GM23338 (cell line): ENCODE results near the gene STEAP1B. TPM values are rescaled to one million over a fixed set of nuclear protein-coding genes. Genes with fewer than 3 reads are reported as not detected.

Experiments
- ATAC-seq: fragments of 200-7000 bp; cut with Tn5 transposase; 3 replicates; pipeline ENCODE4 v1.9.1; 2020
- DNase-seq: peaks from one replicate; pipeline ENCODE4 v3.0.0-alpha.2; 2015; ENCODE audit warnings: low spot score
- H2AFZ ChIP-seq: fragments of 200-600 bp; sonication (generic); 2 replicates; pipeline ENCODE4 v1.8.0; 2016; ENCODE audit warnings: antibody characterized with exemption, mild to moderate bottlenecking, moderate library complexity
- H3F3A ChIP-seq: fragments of 200-600 bp; sonication (generic); replicated peaks from 2 replicates; pipeline ENCODE4 v1.8.0; 2017; ENCODE audit warnings: antibody characterized with exemption, mixed run types, low read depth
- H3K27ac ChIP-seq: fragments of 200-600 bp; sonication (generic); 2 replicates; pipeline ENCODE4 v1.6.1; 2016; ENCODE audit warnings: low read depth
- H3K27me3 ChIP-seq: fragments of 200-600 bp; sonication (generic); 2 replicates; pipeline ENCODE4 v1.8.0; 2016; ENCODE audit warnings: mild to moderate bottlenecking, mixed run types, moderate library complexity; ENCODE audit not compliant: insufficient read depth
- H3K36me3 ChIP-seq: fragments of 200-600 bp; sonication (generic); 2 replicates; pipeline ENCODE4 v1.8.0; 2016; ENCODE audit warnings: mild to moderate bottlenecking; ENCODE audit not compliant: insufficient read depth
- H3K4me1 ChIP-seq: fragments of 200-600 bp; sonication (generic); 2 replicates; pipeline ENCODE4 v1.8.0; 2016; ENCODE audit warnings: mild to moderate bottlenecking, moderate library complexity; ENCODE audit not compliant: insufficient read depth
- H3K4me2 ChIP-seq: fragments of 200-600 bp; sonication (generic); 2 replicates; pipeline ENCODE4 v1.7.1; 2017; ENCODE audit warnings: mixed run types
- H3K4me3 ChIP-seq: fragments of 200-600 bp; sonication (generic); 2 replicates; pipeline ENCODE4 v1.6.1; 2016; ENCODE audit warnings: mixed run types
- H3K79me2 ChIP-seq: fragments of 200-600 bp; sonication (generic); replicated peaks from 2 replicates; pipeline ENCODE4 v1.8.0; 2017; ENCODE audit warnings: mild to moderate bottlenecking; ENCODE audit not compliant: insufficient read depth
- H3K9me2 ChIP-seq: fragments of 200-600 bp; sonication (generic); 2 replicates; pipeline ENCODE4 v1.8.0; 2017; ENCODE audit not compliant: insufficient read depth
- H4K20me1 ChIP-seq: fragments of 200-600 bp; sonication (generic); replicated peaks from 2 replicates; pipeline ENCODE4 v1.8.0; 2017; ENCODE audit warnings: mild to moderate bottlenecking; ENCODE audit not compliant: insufficient read depth
- H3K27ac Mint-ChIP-seq: 2 replicates; pipeline ENCODE4 v1.8.0; 2020; ENCODE audit warnings: inconsistent platforms, mild to moderate bottlenecking, moderate library complexity, mixed read lengths
- H3K27me3 Mint-ChIP-seq: 3 replicates; pipeline ENCODE4 v1.8.0; 2022; ENCODE audit warnings: low read depth, mild to moderate bottlenecking, moderate library complexity, mixed read lengths, inconsistent platforms; ENCODE audit not compliant: insufficient read depth, poor library complexity
- H3K36me3 Mint-ChIP-seq: 3 replicates; pipeline ENCODE4 v1.8.0; 2021; ENCODE audit warnings: low read depth, mild to moderate bottlenecking, inconsistent platforms, moderate library complexity, mixed read lengths
- H3K4me1 Mint-ChIP-seq: 3 replicates; pipeline ENCODE4 v1.8.0; 2020; ENCODE audit warnings: mild to moderate bottlenecking, inconsistent platforms, mixed read lengths
- H3K4me3 Mint-ChIP-seq: 3 replicates; pipeline ENCODE4 v1.8.0; 2021; ENCODE audit warnings: moderate library complexity, mild to moderate bottlenecking, inconsistent platforms, mixed read lengths
- H3K9me3 Mint-ChIP-seq: 3 replicates; pipeline ENCODE4 v1.8.0; 2020; ENCODE audit warnings: moderate library complexity, mild to moderate bottlenecking, inconsistent platforms, mixed read lengths
- CREB1 ChIP-seq: fragments of 250-450 bp; sonication (Bioruptor Pico); IDR thresholded peaks from 2 replicates; pipeline ENCODE4 v1.5.0; 2020; ENCODE audit warnings: low read depth, mild to moderate bottlenecking, moderate library complexity
- CTCF ChIP-seq, 2 experiments: fragments of 200-600 bp in 1 of 2; sonication (generic) in 1 of 2; conservative IDR thresholded peaks; 2 replicates each; pipeline versions ENCODE4 v1.5.1 to v1.6.1; 2016 to 2017; ENCODE audit warnings: antibody characterized with exemption in 2 of 2, low read depth in 2 of 2, mild to moderate bottlenecking in 2 of 2, moderate library complexity in 1 of 2
- EZH2 ChIP-seq: fragments of 200-600 bp; sonication (generic); IDR thresholded peaks from one replicate; pipeline ENCODE4 v1.8.0; 2017; ENCODE audit warnings: antibody characterized with exemption, mild to moderate bottlenecking, low read depth; ENCODE audit not compliant: unreplicated experiment
- EZH2phosphoT487 ChIP-seq: fragments of 200-600 bp; sonication (generic); IDR thresholded peaks from one replicate; pipeline ENCODE4 v1.8.1; 2018; ENCODE audit warnings: antibody characterized with exemption; ENCODE audit not compliant: unreplicated experiment
- NANOG ChIP-seq: IDR thresholded peaks from 2 replicates; pipeline ENCODE4 v1.6.1; 2016; ENCODE audit warnings: antibody characterized with exemption, borderline replicate concordance
- REST ChIP-seq: IDR thresholded peaks from one replicate; pipeline ENCODE4 v1.6.1; 2018; ENCODE audit warnings: antibody characterized with exemption; ENCODE audit not compliant: unreplicated experiment
- ZNF462 ChIP-seq: fragments of 250-450 bp; sonication (Bioruptor Pico); IDR thresholded peaks from 2 replicates; pipeline ENCODE4 v1.5.0; 2020; ENCODE audit warnings: mild to moderate bottlenecking, moderate library complexity
- polyA plus RNA-seq: library from polyadenylated mRNA; unstranded; fragments of >200 nt; fragmentation: Nextera tagmentation; extraction: Ambion mirVana; gene quantifications from 2 replicates; pipeline ENCODE4 v1.2.1, GENCODE V29; 2016
- total RNA-seq: library from RNA; depleted of rRNA; stranded (reverse); fragments of >200 nt; shearing (Covaris generic); gene quantifications from 2 replicates; pipeline ENCODE4 v1.2.3, GENCODE V29; 2014

STEAP1B gene
- total and polyA plus RNA-seq, 2 experiments from 2014 or later = 4.9 to 16.5 TPM

- Histone ChIP-seq H3K27ac (no peak overlapping the region), H3K79me2 (no peaks in the 10 kb centered on the region), H3F3A (no peaks in the 10 kb centered on the region), H3K4me1 (peaks cover 4% of the 10 kb centered on the region; the same call in 1 of the 2 replicates), H3K4me2 (no peak overlapping the region), H4K20me1 (no peaks in the 10 kb centered on the region), H3K4me3 (no peak overlapping the region), H3K27me3 (no peaks in the 10 kb centered on the region), H2AFZ (no peak overlapping the region), H3K36me3 (no peaks in the 10 kb centered on the region), H3K9me2 (no peaks in the 10 kb centered on the region)
- H3K4me1 Mint-ChIP-seq = peaks cover 11% of the 10 kb centered on the region
- no peak for DNase-seq
- ATAC-seq = no peak
- no peaks in the 10 kb centered on the region for H3K36me3 Mint-ChIP-seq
- H3K27ac Mint-ChIP-seq = no peak overlapping the region
- H3K27me3 Mint-ChIP-seq = peaks cover 2% of the 10 kb centered on the region
- TF ChIP-seq CREB1 (CRISPR knock-in tag) = no peak
- TF ChIP-seq ZNF462 = no peak
- no peak for TF ChIP-seq CTCF (conservative IDR thresholded peaks at IDR 0.05; ENCODE audit: low read depth in 2 of 2)
- TF ChIP-seq EZH2phosphoT487 = no peak
- no peak for TF ChIP-seq EZH2
- no peak for TF ChIP-seq REST
- TF ChIP-seq NANOG = no peak
- no peak overlapping the region for H3K4me3 Mint-ChIP-seq
- no peaks in the 10 kb centered on the region for H3K9me3 Mint-ChIP-seq
These were observed 126.1 kb downstream of the STEAP1B start for GRCh38 chr7:22373911-22374310.
